Hematopoietic multipotent progenitor cell treated with erythropoietin and hydrocortisone succinate and interleukin-3 and kit ligand, for 4 days (in vitro differentiated cells): ENCODE measurements around the gene PNO1.

ENCODE experiments used
- DNase-seq: peaks from one replicate; pipeline ENCODE4 v3.0.0-alpha.2; 2015

PNO1 gene

GRCh38 chr2:68196120-68196716 lies 38.5 kb downstream of the PNO1 start:
- peak; percentile 86 for DNase-seq

GRCh38 chr2:68200157-68200787 lies 42.6 kb downstream of the PNO1 start:
- DNase-seq, result no peak

DNA sequence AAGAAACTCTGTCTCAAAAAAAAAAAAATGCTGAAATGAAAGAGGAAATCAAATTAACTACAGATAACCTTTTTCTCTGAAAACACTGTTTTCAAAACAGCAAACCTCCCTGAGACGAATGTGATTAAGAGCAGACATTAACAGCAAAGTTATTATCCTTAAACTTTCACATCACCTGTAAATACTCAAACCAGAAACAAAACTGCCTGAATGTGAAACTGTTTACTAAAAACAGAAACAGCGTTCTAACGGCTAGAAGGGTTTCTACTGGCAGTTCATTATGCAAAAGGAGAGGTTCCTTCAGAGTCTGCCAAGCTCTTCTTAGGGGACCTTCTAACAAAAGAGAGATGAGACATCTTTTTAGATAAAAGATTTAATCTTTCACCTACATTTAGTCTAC lies 45.9 kb downstream of the PNO1 start:
- no peak for DNase-seq

- no peak for DNase-seq
Measured at GRCh38 chr2:68206793-68207192, 49.1 kb downstream of the PNO1 start.

- no peak for DNase-seq
Measured at GRCh38 chr2:68214381-68214780, 56.7 kb downstream of the PNO1 start.

- no peak for DNase-seq
Measured at GRCh38 chr2:68216454-68217310, 59.0 kb downstream of the PNO1 start.

DNA sequence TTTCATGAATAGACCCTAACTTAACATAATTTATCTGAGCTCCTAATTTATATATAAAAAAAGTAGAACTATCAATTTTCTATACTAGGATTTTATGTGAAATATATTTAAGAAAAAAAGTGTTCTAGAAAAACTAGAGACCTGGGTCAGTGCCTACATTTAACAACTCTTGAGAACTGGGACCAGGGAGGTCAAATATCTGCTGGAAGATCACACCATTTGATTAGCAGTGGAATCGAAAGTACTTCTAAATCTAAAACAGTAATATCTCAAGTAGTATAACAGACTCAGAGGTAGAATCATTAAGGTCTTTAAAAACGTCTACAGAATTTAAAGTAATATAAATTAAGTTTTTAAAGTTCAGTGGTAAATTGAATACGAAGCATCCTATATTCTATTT lies 60.0 kb downstream of the PNO1 start:
- no peak for DNase-seq

GRCh38 chr2:68218343-68218901 lies 60.7 kb downstream of the PNO1 start:
- DNase-seq, result no peak

- no peak for DNase-seq
Measured at GRCh38 chr2:68222287-68222686, 64.6 kb downstream of the PNO1 start.

DNA sequence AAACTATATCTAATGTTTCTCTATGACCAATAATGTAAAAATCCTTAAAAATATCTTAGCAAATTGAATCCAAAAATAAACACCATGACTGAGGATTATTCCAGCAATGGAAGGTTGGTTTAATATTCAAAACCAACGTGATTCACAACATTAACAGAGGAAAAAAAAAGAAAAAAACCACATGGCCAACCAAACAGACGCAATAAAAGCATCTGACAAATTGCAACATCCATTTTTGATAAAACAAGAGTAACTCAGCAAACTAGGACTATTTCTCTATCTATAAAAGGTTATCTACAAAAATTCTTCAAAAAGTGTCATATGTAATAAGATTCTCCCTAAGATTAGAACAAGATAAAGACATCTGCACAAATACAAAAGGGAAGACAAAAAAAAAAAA lies 65.7 kb downstream of the PNO1 start:
- DNase-seq, result no peak

- DNase-seq, result peak; percentile 71
Measured at GRCh38 chr2:68225119-68225632, 67.5 kb downstream of the PNO1 start.
